Testis (tissue), 3 donors: ENCODE measurements around the gene TBC1D1. TPM values are rescaled to one million over a fixed set of nuclear protein-coding genes. Genes with fewer than 3 reads are reported as not detected.

Experiments used
- DNase-seq: peaks from one replicate; pipeline ENCODE4 v3.0.0-alpha.2; 2019
- H3K27ac ChIP-seq, 2 donors: fragments of 200-600 bp; sonication (generic); one replicate each; pipeline ENCODE4 v1.5.1; 2019
- H3K27me3 ChIP-seq: fragments of 200-600 bp; sonication (generic); one replicate; pipeline ENCODE4 v1.5.1; 2019
- H3K36me3 ChIP-seq: fragments of 200-600 bp; sonication (generic); one replicate; pipeline ENCODE4 v1.5.1; 2017; ENCODE audit warnings: low read depth; ENCODE audit errors: missing control alignments
- H3K4me1 ChIP-seq: fragments of 200-600 bp; sonication (generic); one replicate; pipeline ENCODE4 v1.5.1; 2019
- H3K4me3 ChIP-seq, 2 donors: fragments of 200-600 bp; sonication (generic); one replicate each; pipeline ENCODE4 v1.5.1; 2017 to 2019
- H3K9me3 ChIP-seq: fragments of 200-600 bp; sonication (generic); one replicate; pipeline ENCODE4 v1.5.1; 2017
- CTCF ChIP-seq, 3 experiments: fragments of 450-650 bp in 2 of 3; fragments of 200-600 bp in 1 of 3; sonication (generic) in 1 of 3; IDR thresholded peaks; one replicate each; pipeline ENCODE4 v1.5.1; 2016 to 2019; ENCODE audit warnings: antibody characterized with exemption in 3 of 3, mild to moderate bottlenecking in 2 of 3, moderate library complexity in 1 of 3
- POLR2A ChIP-seq: fragments of 450-650 bp; IDR thresholded peaks from one replicate; pipeline ENCODE4 v1.6.1; 2017; ENCODE audit warnings: antibody characterized with exemption, mild to moderate bottlenecking, moderate library complexity
- WGBS, 2 donors: methylation state at CpG; one replicate each; pipeline ENCODE4 v1.1.5; 2018; 5-methylcytosine and 5-hydroxymethylcytosine counted together
- intact Hi-C: fragments of 100-400 bp; cut with DNase I; formaldehyde crosslinking; loops from one replicate; pipeline ENCODE4 v1.15.1; 2023; ENCODE audit warnings: low total_unique reads
- polyA plus RNA-seq: library from polyadenylated mRNA; stranded (reverse); fragments of 350-450 nt; fragmentation: Illumina TruSeq; extraction: RNeasy Lipid Tissue Mini Kit (QIAGEN cat#74804); gene quantifications from one replicate; pipeline ENCODE4 v1.2.3, GENCODE V29; 2014; ENCODE audit warnings: low read depth, low replicate concordance; ENCODE audit not compliant: insufficient read depth
- total RNA-seq, 2 donors: library from RNA; depleted of rRNA; stranded (reverse); fragments of >200 nt; gene quantifications; one replicate each; pipeline ENCODE4 v1.2.3, GENCODE V29; 2016

The TBC1D1 gene
- total and polyA plus RNA-seq, 3 donors from 2014 or later, result 130 to 208 (median 167) TPM

GRCh38 chr4:38149997-38150671, 259.2 kb downstream of the TBC1D1 start:
- TF ChIP-seq POLR2A, result no peak
- TF ChIP-seq CTCF (IDR thresholded peaks at IDR 0.05), result no peak
- Histone ChIP-seq H3K4me3 (no peak overlapping the region), H3K27me3 (no peaks in the 10 kb centered on the region), H3K9me3 (no peaks in the 10 kb centered on the region), H3K4me1 (no peaks in the 10 kb centered on the region), H3K27ac (no peak overlapping the region), H3K36me3 (no peaks in the 10 kb centered on the region)
- DNase-seq, result no peak
- intact Hi-C loops, result no loop called here
- WGBS, 2 donors, result 87 to 91% methylated on average over 8 of the region's 8 CpGs

- no peak overlapping the region for H3K4me3 ChIP-seq
- intact Hi-C loops, result no loop called here
- DNase-seq, result no peak
- H3K27me3 ChIP-seq, result no peaks in the 10 kb centered on the region
- no peak overlapping the region for H3K27ac ChIP-seq
- no peaks in the 10 kb centered on the region for H3K4me1 ChIP-seq
- 91 to 92% methylated on average over 5 of the region's 5 CpGs for WGBS, 2 donors
- no peaks in the 10 kb centered on the region for H3K36me3 ChIP-seq
- no peaks in the 10 kb centered on the region for H3K9me3 ChIP-seq
- no peak for TF ChIP-seq POLR2A
Measured at GRCh38 chr4:38150766-38151165, 259.9 kb downstream of the TBC1D1 start.

- no peaks in the 10 kb centered on the region for H3K4me1 ChIP-seq
- TF ChIP-seq POLR2A, result no peak
- TF ChIP-seq CTCF (IDR thresholded peaks at IDR 0.05), result no peak
- 70 to 90% methylated on average over 5 to 6 of the region's 6 CpGs for WGBS, 2 donors
- no peaks in the 10 kb centered on the region for H3K9me3 ChIP-seq
- intact Hi-C loops, result no loop called here
- no peak for DNase-seq
- no peak overlapping the region for H3K27ac ChIP-seq
- no peaks in the 10 kb centered on the region for H3K27me3 ChIP-seq
- H3K4me3 ChIP-seq, result no peak overlapping the region
- H3K36me3 ChIP-seq, result no peaks in the 10 kb centered on the region
Measured at GRCh38 chr4:38151873-38152272, 261.0 kb downstream of the TBC1D1 start.

- 86 to 87% methylated on average over 1 of the region's 1 CpG for WGBS, 2 donors
Measured at GRCh38 chr4:38152305-38152704, 261.4 kb downstream of the TBC1D1 start.

More at GRCh38 chr4:38152305-38152704, 261.4 kb downstream of the TBC1D1 start:
- Histone ChIP-seq H3K27ac (no peak overlapping the region), H3K4me3 (no peak overlapping the region), H3K36me3 (no peaks in the 10 kb centered on the region), H3K9me3 (no peaks in the 10 kb centered on the region), H3K27me3 (no peaks in the 10 kb centered on the region), H3K4me1 (no peaks in the 10 kb centered on the region)
- intact Hi-C loops, result no loop called here
- no peak for DNase-seq
- TF ChIP-seq CTCF (IDR thresholded peaks at IDR 0.05) (no peak), POLR2A (no peak)
